Measurements from ENCODE around the gene ZFAND5. TPM values are rescaled to one million over a fixed set of nuclear protein-coding genes. Genes with fewer than 3 reads are reported as not detected.
A peak's percentile ranks its signal among the peaks of the same experiment; 100 is the strongest.

Gene ZFAND5
- total and polyA plus RNA-seq, 2 of the 13 experiments (the other 11 are each of a cell fraction or from before 2014, with no cell fraction given), result 53.4 to 60.2 TPM

DNA sequence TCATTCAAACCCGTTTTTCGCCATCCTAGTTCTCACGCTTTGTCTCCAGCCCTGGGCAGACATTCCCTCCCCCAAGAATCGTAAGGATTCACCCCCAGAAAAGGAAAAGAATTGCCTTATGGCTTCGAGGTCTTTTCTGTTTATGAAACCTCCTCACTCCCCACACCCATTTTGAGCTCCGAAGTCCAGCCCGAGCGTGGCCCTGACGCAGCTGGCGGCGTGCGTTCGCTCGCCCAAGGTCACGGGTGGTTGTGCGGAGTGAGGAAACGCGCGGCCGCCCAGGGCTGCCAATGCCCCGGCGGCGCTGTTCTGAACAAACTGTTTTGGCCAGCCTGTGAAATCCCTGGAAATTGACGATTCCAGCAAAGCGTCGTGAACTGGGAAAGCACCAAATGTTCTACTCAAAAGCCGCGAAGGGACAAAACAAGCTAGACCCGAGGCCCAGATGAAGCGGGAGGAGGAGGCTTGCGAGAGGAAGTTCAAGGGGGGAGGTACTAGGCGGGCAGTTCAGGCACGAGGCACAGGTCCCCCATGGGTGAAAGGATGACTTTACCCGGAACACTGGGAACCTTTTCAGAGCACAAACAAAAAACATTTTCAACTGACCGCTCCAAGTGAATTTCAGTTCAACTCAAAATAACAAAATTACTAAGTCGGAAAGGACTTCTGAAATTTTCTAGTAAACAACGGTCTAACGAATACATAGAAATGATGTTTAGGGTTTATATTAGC is 683 bp upstream of the ZFAND5 start (continued):
- no peak for TF ChIP-seq TIGD3 (CRISPR knock-in tag; IDR thresholded peaks at IDR 0.05; ENCODE audit: borderline replicate concordance)
- no peak; the same call in 1 of the 2 replicates for TF ChIP-seq ZFP37 (CRISPR knock-in tag; IDR thresholded peaks at IDR 0.05; ENCODE audit: borderline replicate concordance)
- TF ChIP-seq CEBPZ (IDR thresholded peaks at IDR 0.05; ENCODE audit: low read length), result no peak
- no peak for TF ChIP-seq ZNF558 (CRISPR knock-in tag; IDR thresholded peaks at IDR 0.05; ENCODE audit: borderline replicate concordance)
- TF ChIP-seq JUND (CRISPR knock-in tag; IDR thresholded peaks at IDR 0.05), result no peak; the same call in 1 of the 2 replicates
- no peak; the same call in 1 of the 2 replicates for TF ChIP-seq ZNF33A (CRISPR knock-in tag; IDR thresholded peaks at IDR 0.05; ENCODE audit: borderline replicate concordance)
- no peak for TF ChIP-seq FOSL1 (CRISPR knock-in tag; IDR thresholded peaks at IDR 0.05; ENCODE audit: borderline replicate concordance)
- TF ChIP-seq ZNF614 (CRISPR knock-in tag; IDR thresholded peaks at IDR 0.05; ENCODE audit: borderline replicate concordance), result peak; percentile 46; the same call in 1 of the 2 replicates
- TF ChIP-seq, protein P1, sequence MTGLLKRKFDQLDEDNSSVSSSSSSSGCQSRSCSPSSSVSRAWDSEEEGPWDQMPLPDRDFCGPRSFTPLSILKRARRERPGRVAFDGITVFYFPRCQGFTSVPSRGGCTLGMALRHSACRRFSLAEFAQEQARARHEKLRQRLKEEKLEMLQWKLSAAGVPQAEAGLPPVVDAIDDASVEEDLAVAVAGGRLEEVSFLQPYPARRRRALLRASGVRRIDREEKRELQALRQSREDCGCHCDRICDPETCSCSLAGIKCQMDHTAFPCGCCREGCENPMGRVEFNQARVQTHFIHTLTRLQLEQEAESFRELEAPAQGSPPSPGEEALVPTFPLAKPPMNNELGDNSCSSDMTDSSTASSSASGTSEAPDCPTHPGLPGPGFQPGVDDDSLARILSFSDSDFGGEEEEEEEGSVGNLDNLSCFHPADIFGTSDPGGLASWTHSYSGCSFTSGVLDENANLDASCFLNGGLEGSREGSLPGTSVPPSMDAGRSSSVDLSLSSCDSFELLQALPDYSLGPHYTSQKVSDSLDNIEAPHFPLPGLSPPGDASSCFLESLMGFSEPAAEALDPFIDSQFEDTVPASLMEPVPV (CRISPR knock-in tag; IDR thresholded peaks at IDR 0.05), result no peak
- TF ChIP-seq HNRNPLL (IDR thresholded peaks at IDR 0.05; ENCODE audit: low read depth, low read length, poor library complexity, severe bottlenecking), result no peak
- no peak for TF ChIP-seq PHF20 (CRISPR knock-in tag; IDR thresholded peaks at IDR 0.05)
- TF ChIP-seq AGO2 (optimal IDR thresholded peaks at IDR 0.05; ENCODE audit: low read depth, low read length), result peak; percentile 27
- no peak for TF ChIP-seq ZSCAN25 (CRISPR knock-in tag; IDR thresholded peaks at IDR 0.05)
- no peak for TF ChIP-seq ZNF484 (CRISPR knock-in tag; IDR thresholded peaks at IDR 0.05; ENCODE audit: borderline replicate concordance, low read depth)
- TF ChIP-seq HNF4G (IDR thresholded peaks at IDR 0.05; ENCODE audit: borderline replicate concordance, low read depth, low read length), result no peak
- no peak for TF ChIP-seq HNF4G (CRISPR knock-in tag; IDR thresholded peaks at IDR 0.05; ENCODE audit: borderline replicate concordance, low read depth)

Measured in HepG2 (cell line).